Activated T-helper 2 cell treated with anti-CD3 and anti-CD28 coated beads, Interferon-gamma antibody, Interleukin-2, Interleukin-4, amounts not matched to agents 10 μg/mL and 5 μg/mL and 100 μg/mL, durations not matched to agents 14 hours and 24 hours and 36 hours (primary cell): ENCODE data around the gene INAFM2. TPM values are rescaled to one million over a fixed set of nuclear protein-coding genes. Genes with fewer than 3 reads are reported as not detected.

Source experiments
- DNase-seq: peaks from one replicate; pipeline ENCODE4 v3.0.0; 2021; ENCODE audit warnings: low spot score
- H3K27ac Mint-ChIP-seq: one replicate; pipeline ENCODE4 v1.8.0; 2021; ENCODE audit warnings: mixed read lengths
- H3K27me3 Mint-ChIP-seq: one replicate; pipeline ENCODE4 v1.8.0; 2021; ENCODE audit warnings: low read depth, mixed read lengths
- H3K36me3 Mint-ChIP-seq: one replicate; pipeline ENCODE4 v1.8.0; 2021; ENCODE audit warnings: low read depth, mixed read lengths
- H3K4me1 Mint-ChIP-seq: one replicate; pipeline ENCODE4 v1.8.0; 2021; ENCODE audit warnings: low read depth, mixed read lengths
- H3K4me3 Mint-ChIP-seq: one replicate; pipeline ENCODE4 v1.8.0; 2021; ENCODE audit warnings: low read depth, mild to moderate bottlenecking, moderate library complexity, mixed read lengths
- H3K9me3 Mint-ChIP-seq: one replicate; pipeline ENCODE4 v1.8.0; 2021; ENCODE audit warnings: mixed read lengths
- intact Hi-C: fragments of 100-400 bp; cut with micrococcal nuclease; formaldehyde crosslinking; loops from one replicate; pipeline ENCODE4 v1.15.1; 2023
- total RNA-seq: library from RNA; stranded (reverse); gene quantifications from 2 replicates; pipeline ENCODE4 v1.2.3, GENCODE V29; 2022

The INAFM2 gene
- total RNA-seq, 1 donor from 2014 or later: 16.7 TPM

GRCh38 chr15:40302288-40302886 is 21.1 kb upstream of the INAFM2 start:
- Mint-ChIP-seq H3K4me3 (no peak overlapping the region), H3K9me3 (peaks cover 6% of the 10 kb centered on the region), H3K4me1 (peaks cover 17% of the 10 kb centered on the region), H3K27me3 (no peaks in the 10 kb centered on the region), H3K36me3 (peaks cover 56% of the 10 kb centered on the region), H3K27ac (no peak overlapping the region)
- no peak for DNase-seq
- intact Hi-C loops: loop anchor here (10.0 kb wide), 1 partner anchor 678 kb away; no protein-coding TSS in a partner anchor

GRCh38 chr15:40302981-40303380 is 20.5 kb upstream of the INAFM2 start:
- intact Hi-C loops: loop anchor here (10.0 kb wide), 1 partner anchor 678 kb away; no protein-coding TSS in a partner anchor
- no peak for DNase-seq
- Mint-ChIP-seq H3K36me3 (peaks cover 51% of the 10 kb centered on the region), H3K9me3 (peaks cover 6% of the 10 kb centered on the region), H3K27ac (no peak overlapping the region), H3K4me3 (no peak overlapping the region), H3K27me3 (no peaks in the 10 kb centered on the region), H3K4me1 (peaks cover 18% of the 10 kb centered on the region)

- H3K27ac Mint-ChIP-seq: peak overlapping the region; percentile 38
- peaks cover 18% of the 10 kb centered on the region for H3K4me1 Mint-ChIP-seq
- no peak overlapping the region for H3K4me3 Mint-ChIP-seq
- no peak for DNase-seq
- no peaks in the 10 kb centered on the region for H3K27me3 Mint-ChIP-seq
- intact Hi-C loops: loop anchor here (10.0 kb wide), 1 partner anchor 679 kb away; no protein-coding TSS in a partner anchor
- peaks cover 45% of the 10 kb centered on the region for H3K36me3 Mint-ChIP-seq
- H3K9me3 Mint-ChIP-seq: peaks cover 6% of the 10 kb centered on the region
Measured at GRCh38 chr15:40303576-40303975, 19.9 kb upstream of the INAFM2 start.

GRCh38 chr15:40305281-40305680 is 18.2 kb upstream of the INAFM2 start:
- H3K36me3 Mint-ChIP-seq: peaks cover 30% of the 10 kb centered on the region
- H3K9me3 Mint-ChIP-seq: peaks cover 3% of the 10 kb centered on the region
- peaks cover 28% of the 10 kb centered on the region for H3K4me1 Mint-ChIP-seq
- no peaks in the 10 kb centered on the region for H3K27me3 Mint-ChIP-seq
- no peak overlapping the region for H3K27ac Mint-ChIP-seq
- no peak overlapping the region for H3K4me3 Mint-ChIP-seq
- DNase-seq: no peak
- intact Hi-C loops: loop anchor here (10.0 kb wide), 1 partner anchor 680 kb away; no protein-coding TSS in a partner anchor

- peaks cover 28% of the 10 kb centered on the region for H3K4me1 Mint-ChIP-seq
- intact Hi-C loops: loop anchor here (10.0 kb wide), 1 partner anchor 682 kb away; no protein-coding TSS in a partner anchor
- H3K27ac Mint-ChIP-seq: peak overlapping the region; percentile 97
- DNase-seq: no peak
- no peaks in the 10 kb centered on the region for H3K9me3 Mint-ChIP-seq
- H3K27me3 Mint-ChIP-seq: peaks cover 2% of the 10 kb centered on the region
- H3K36me3 Mint-ChIP-seq: peaks cover 21% of the 10 kb centered on the region
- peak overlapping the region; percentile 90 for H3K4me3 Mint-ChIP-seq
Measured at GRCh38 chr15:40306371-40306770, 17.1 kb upstream of the INAFM2 start.

DNA sequence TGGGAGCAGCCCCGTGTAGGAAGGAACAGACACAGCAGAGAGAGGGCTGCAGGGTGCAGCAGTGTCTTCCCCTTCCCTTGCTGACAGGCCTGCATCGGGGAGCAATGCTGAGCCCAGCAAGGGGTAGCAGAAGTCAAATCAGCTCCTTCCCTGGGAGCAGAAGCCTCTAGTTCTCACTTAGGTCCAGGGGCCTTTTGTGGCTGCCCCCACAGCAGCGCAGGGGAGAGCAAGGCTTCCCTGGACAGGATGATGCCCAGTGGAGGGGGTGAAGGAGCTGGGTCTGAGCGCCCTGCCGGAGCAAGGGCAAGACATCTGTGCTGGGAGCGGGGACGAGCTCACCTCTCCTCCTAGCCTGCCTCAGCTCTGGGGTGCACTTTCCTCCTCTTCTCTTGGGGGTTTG is 16.6 kb upstream of the INAFM2 start:
- H3K4me3 Mint-ChIP-seq: peak overlapping the region; percentile 90
- intact Hi-C loops: loop anchor here (1.0 to 10.0 kb wide), 2 partner anchors 14 to 682 kb away; no protein-coding TSS in a partner anchor
- H3K27ac Mint-ChIP-seq: peak overlapping the region; percentile 97
- H3K4me1 Mint-ChIP-seq: peaks cover 28% of the 10 kb centered on the region
- DNase-seq: no peak
- peaks cover 16% of the 10 kb centered on the region for H3K36me3 Mint-ChIP-seq
- no peaks in the 10 kb centered on the region for H3K9me3 Mint-ChIP-seq
- H3K27me3 Mint-ChIP-seq: peaks cover 5% of the 10 kb centered on the region

GRCh38 chr15:40307421-40308211 is 15.9 kb upstream of the INAFM2 start, which contains the start of gene PLCB2:
Gene PLCB2 (minus strand): TSS chr15:40307935. CDS start chr15:40307672, 263 bp downstream.
- DNase-seq: peak; percentile 68
- peaks cover 28% of the 10 kb centered on the region for H3K4me1 Mint-ChIP-seq
- no peaks in the 10 kb centered on the region for H3K9me3 Mint-ChIP-seq
- peaks cover 10% of the 10 kb centered on the region for H3K27me3 Mint-ChIP-seq
- peak within 1 kb of the TSS; percentile 97 for H3K27ac Mint-ChIP-seq
- peaks cover 11% of the 10 kb centered on the region for H3K36me3 Mint-ChIP-seq
- H3K4me3 Mint-ChIP-seq: peak within 1 kb of the TSS; percentile 90
- intact Hi-C loops: loop anchor here (1.0 to 10.0 kb wide), 2 partner anchors 14 to 683 kb away; no protein-coding TSS in a partner anchor

GRCh38 chr15:40309344-40309862 is 14.1 kb upstream of the INAFM2 start:
- intact Hi-C loops: loop anchor here (10.0 kb wide), 1 partner anchor 685 kb away; no protein-coding TSS in a partner anchor
- Mint-ChIP-seq H3K4me3 (peak overlapping the region; percentile 90), H3K9me3 (no peaks in the 10 kb centered on the region), H3K27ac (peak overlapping the region; percentile 97), H3K4me1 (peaks cover 29% of the 10 kb centered on the region), H3K27me3 (peaks cover 23% of the 10 kb centered on the region), H3K36me3 (no peaks in the 10 kb centered on the region)
- no peak for DNase-seq

- H3K27me3 Mint-ChIP-seq: peaks cover 24% of the 10 kb centered on the region
- no peaks in the 10 kb centered on the region for H3K9me3 Mint-ChIP-seq
- peak; percentile 48 for DNase-seq
- H3K4me3 Mint-ChIP-seq: peak overlapping the region; percentile 64
- no peaks in the 10 kb centered on the region for H3K36me3 Mint-ChIP-seq
- peak overlapping the region; percentile 21 for H3K27ac Mint-ChIP-seq
- intact Hi-C loops: loop anchor here (1.0 kb wide), 1 partner anchor 31 kb away; no protein-coding TSS in a partner anchor
- peaks cover 26% of the 10 kb centered on the region for H3K4me1 Mint-ChIP-seq
Measured at GRCh38 chr15:40310001-40310959, 13.2 kb upstream of the INAFM2 start.

DNA sequence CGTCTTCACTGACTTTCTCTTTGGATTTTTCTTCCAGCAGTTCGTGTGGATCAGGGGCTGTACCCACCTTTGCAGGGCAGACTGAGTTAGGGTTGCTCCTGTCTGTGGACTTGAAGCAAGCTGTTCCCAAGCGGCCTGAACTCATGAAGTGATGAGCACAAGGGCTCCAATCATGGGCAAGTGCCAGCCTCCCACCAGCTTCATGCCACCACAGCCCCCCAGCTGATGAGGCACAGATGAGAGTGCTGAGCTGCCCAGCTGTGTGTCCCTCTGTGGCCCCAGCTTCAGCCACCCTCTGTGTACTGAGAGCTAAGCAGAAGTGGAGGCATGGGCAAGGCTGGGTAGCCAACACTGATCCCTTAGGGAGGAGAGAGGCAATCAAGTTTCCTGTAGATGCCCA is 12.5 kb upstream of the INAFM2 start:
- intact Hi-C loops: loop anchor here (1.0 kb wide), 1 partner anchor 32 kb away; no protein-coding TSS in a partner anchor
- H3K27me3 Mint-ChIP-seq: peaks cover 31% of the 10 kb centered on the region
- H3K4me3 Mint-ChIP-seq: no peak overlapping the region
- H3K36me3 Mint-ChIP-seq: no peaks in the 10 kb centered on the region
- no peaks in the 10 kb centered on the region for H3K9me3 Mint-ChIP-seq
- H3K27ac Mint-ChIP-seq: no peak overlapping the region
- no peak for DNase-seq
- peaks cover 24% of the 10 kb centered on the region for H3K4me1 Mint-ChIP-seq

GRCh38 chr15:40312370-40313158 is 10.9 kb upstream of the INAFM2 start:
- Mint-ChIP-seq H3K9me3 (no peaks in the 10 kb centered on the region), H3K27me3 (peaks cover 42% of the 10 kb centered on the region), H3K27ac (no peak overlapping the region), H3K4me3 (no peak overlapping the region), H3K36me3 (no peaks in the 10 kb centered on the region), H3K4me1 (peaks cover 16% of the 10 kb centered on the region)
- no peak for DNase-seq
- intact Hi-C loops: no loop called here
